Neural progenitor cell (in vitro differentiated cells): Measurements from ENCODE around the gene EXT2. TPM values are rescaled to one million over a fixed set of nuclear protein-coding genes. Genes with fewer than 3 reads are reported as not detected.

Source experiments
- DNase-seq: peaks from one replicate; pipeline ENCODE4 v3.0.0-alpha.2; 2016; ENCODE audit warnings: low spot score
- H2AFZ ChIP-seq: fragments of 200-600 bp; sonication (generic); replicated peaks from 2 replicates; pipeline ENCODE4 v1.6.1; 2016; ENCODE audit warnings: antibody characterized with exemption
- H3F3A ChIP-seq: fragments of 200-600 bp; sonication (generic); 2 replicates; pipeline ENCODE4 v1.6.1; 2016; ENCODE audit warnings: antibody characterized with exemption, low read depth
- H3K27ac ChIP-seq: fragments of 200-600 bp; sonication (generic); 2 replicates; pipeline ENCODE4 v1.5.1; 2016; ENCODE audit warnings: mild to moderate bottlenecking
- H3K27me3 ChIP-seq: fragments of 200-600 bp; sonication (generic); 2 replicates; pipeline ENCODE4 v1.6.1; 2016; ENCODE audit warnings: mild to moderate bottlenecking, moderate library complexity
- H3K36me3 ChIP-seq: fragments of 200-600 bp; sonication (generic); 2 replicates; pipeline ENCODE4 v1.5.1; 2016
- H3K4me1 ChIP-seq: fragments of 200-600 bp; sonication (generic); 2 replicates; pipeline ENCODE4 v1.6.1; 2016; ENCODE audit warnings: mixed run types
- H3K4me2 ChIP-seq: fragments of 200-600 bp; sonication (generic); 2 replicates; pipeline ENCODE4 v1.6.1; 2016
- H3K4me3 ChIP-seq: fragments of 200-600 bp; sonication (generic); 2 replicates; pipeline ENCODE4 v1.5.1; 2016
- H3K79me2 ChIP-seq: fragments of 200-600 bp; sonication (generic); 2 replicates; pipeline ENCODE4 v1.6.1; 2016; ENCODE audit warnings: low read depth
- H3K9ac ChIP-seq: fragments of 200-600 bp; sonication (generic); 2 replicates; pipeline ENCODE4 v1.6.1; 2016
- H3K9me3 ChIP-seq: fragments of 200-600 bp; sonication (generic); 2 replicates; pipeline ENCODE4 v1.5.1; 2016; ENCODE audit warnings: low read depth
- H4K20me1 ChIP-seq: fragments of 200-600 bp; sonication (generic); 2 replicates; pipeline ENCODE4 v1.6.1; 2016; ENCODE audit warnings: low read depth
- H3K27ac Mint-ChIP-seq: 3 replicates; pipeline ENCODE4 v1.8.0; 2021; ENCODE audit warnings: mixed read lengths
- H3K27me3 Mint-ChIP-seq: 2 replicates; pipeline ENCODE4 v1.8.0; 2022; ENCODE audit warnings: low read depth, mild to moderate bottlenecking, inconsistent platforms, moderate library complexity, mixed read lengths; ENCODE audit not compliant: insufficient read depth
- H3K36me3 Mint-ChIP-seq: 3 replicates; pipeline ENCODE4 v1.8.0; 2021; ENCODE audit warnings: mixed read lengths
- H3K4me1 Mint-ChIP-seq: 3 replicates; pipeline ENCODE4 v1.8.0; 2021; ENCODE audit warnings: mixed read lengths
- H3K4me3 Mint-ChIP-seq: 3 replicates; pipeline ENCODE4 v1.8.0; 2021; ENCODE audit warnings: mild to moderate bottlenecking, moderate library complexity, mixed read lengths
- H3K9me3 Mint-ChIP-seq: 3 replicates; pipeline ENCODE4 v1.8.0; 2020; ENCODE audit warnings: mixed read lengths
- EZH2 ChIP-seq: fragments of 200-600 bp; sonication (generic); IDR thresholded peaks from 2 replicates; pipeline ENCODE4 v1.6.1; 2017; ENCODE audit warnings: antibody characterized with exemption, mild to moderate bottlenecking, moderate library complexity
- EZH2phosphoT487 ChIP-seq: fragments of 200-600 bp; sonication (generic); IDR thresholded peaks from 2 replicates; pipeline ENCODE4 v1.6.1; 2017; ENCODE audit warnings: antibody characterized with exemption
- total RNA-seq: library from RNA; depleted of rRNA; stranded (reverse); fragments of >200 nt; gene quantifications from 2 replicates; pipeline ENCODE4 v1.2.3, GENCODE V29; 2015; ENCODE audit warnings: low replicate concordance
- TF ChIP-seq, protein P1 (sequence below): fragments of 200-600 bp; sonication (generic); IDR thresholded peaks from 2 replicates; pipeline ENCODE4 v1.5.1; 2017; ENCODE audit warnings: antibody characterized with exemption, mild to moderate bottlenecking

Gene EXT2
- total RNA-seq, 1 donor from 2014 or later: 70.4 TPM

DNA sequence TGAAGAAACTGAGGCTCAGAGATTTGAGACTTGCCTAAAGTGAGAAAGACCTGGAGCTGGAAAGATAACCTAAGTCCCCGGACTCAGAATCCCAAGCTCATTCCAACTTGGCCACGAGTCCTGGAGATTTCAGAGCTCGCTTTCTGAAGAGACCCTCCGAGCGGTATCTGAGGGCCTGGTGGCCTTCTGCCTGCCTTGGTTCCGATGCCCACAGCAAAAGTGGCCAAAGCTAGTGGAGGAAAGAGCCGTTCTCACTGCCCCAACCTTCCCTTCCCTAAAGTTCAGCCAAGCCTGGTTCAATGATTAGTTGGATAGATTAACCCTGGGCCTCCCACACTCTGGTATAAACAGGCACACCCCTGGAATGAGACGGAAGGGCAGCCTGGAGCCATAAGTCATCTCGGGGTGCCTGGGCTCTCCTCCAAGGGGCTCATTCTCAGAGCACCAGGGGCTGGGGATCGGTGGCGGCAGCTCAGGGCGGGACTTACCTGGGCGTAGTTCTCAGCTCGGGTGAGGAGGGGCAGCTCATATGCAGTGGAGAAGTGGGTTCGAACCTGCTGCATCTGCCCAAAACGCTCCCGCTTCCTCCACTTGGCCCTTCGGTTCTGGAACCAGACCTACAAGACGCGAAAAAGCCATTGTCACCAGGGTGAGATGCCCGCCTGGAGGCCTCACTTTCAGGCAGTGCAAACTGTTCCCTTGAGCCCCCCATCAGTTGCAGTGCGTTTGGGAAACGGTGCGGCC, 171.7 kb downstream of the EXT2 start:
- Mint-ChIP-seq H3K4me1 (peaks cover 22% of the 10 kb centered on the region), H3K36me3 (no peaks in the 10 kb centered on the region), H3K27ac (peak overlapping the region; percentile 60), H3K9me3 (no peaks in the 10 kb centered on the region), H3K27me3 (peaks cover 4% of the 10 kb centered on the region), H3K4me3 (no peak overlapping the region)
- Histone ChIP-seq H4K20me1 (no peaks in the 10 kb centered on the region), H3F3A (no peaks in the 10 kb centered on the region), H3K4me2 (no peak overlapping the region), H3K4me3 (no peak overlapping the region), H3K9ac (no peak overlapping the region), H3K4me1 (peaks cover 25% of the 10 kb centered on the region), H3K9me3 (no peaks in the 10 kb centered on the region), H2AFZ (no peak overlapping the region), H3K27ac (no peak overlapping the region), H3K36me3 (no peaks in the 10 kb centered on the region), H3K27me3 (no peaks in the 10 kb centered on the region), H3K79me2 (no peaks in the 10 kb centered on the region)
- TF ChIP-seq, protein P1, sequence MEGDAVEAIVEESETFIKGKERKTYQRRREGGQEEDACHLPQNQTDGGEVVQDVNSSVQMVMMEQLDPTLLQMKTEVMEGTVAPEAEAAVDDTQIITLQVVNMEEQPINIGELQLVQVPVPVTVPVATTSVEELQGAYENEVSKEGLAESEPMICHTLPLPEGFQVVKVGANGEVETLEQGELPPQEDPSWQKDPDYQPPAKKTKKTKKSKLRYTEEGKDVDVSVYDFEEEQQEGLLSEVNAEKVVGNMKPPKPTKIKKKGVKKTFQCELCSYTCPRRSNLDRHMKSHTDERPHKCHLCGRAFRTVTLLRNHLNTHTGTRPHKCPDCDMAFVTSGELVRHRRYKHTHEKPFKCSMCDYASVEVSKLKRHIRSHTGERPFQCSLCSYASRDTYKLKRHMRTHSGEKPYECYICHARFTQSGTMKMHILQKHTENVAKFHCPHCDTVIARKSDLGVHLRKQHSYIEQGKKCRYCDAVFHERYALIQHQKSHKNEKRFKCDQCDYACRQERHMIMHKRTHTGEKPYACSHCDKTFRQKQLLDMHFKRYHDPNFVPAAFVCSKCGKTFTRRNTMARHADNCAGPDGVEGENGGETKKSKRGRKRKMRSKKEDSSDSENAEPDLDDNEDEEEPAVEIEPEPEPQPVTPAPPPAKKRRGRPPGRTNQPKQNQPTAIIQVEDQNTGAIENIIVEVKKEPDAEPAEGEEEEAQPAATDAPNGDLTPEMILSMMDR: no peak
- TF ChIP-seq EZH2phosphoT487 (no peak), EZH2 (no peak)
- DNase-seq: no peak

DNA sequence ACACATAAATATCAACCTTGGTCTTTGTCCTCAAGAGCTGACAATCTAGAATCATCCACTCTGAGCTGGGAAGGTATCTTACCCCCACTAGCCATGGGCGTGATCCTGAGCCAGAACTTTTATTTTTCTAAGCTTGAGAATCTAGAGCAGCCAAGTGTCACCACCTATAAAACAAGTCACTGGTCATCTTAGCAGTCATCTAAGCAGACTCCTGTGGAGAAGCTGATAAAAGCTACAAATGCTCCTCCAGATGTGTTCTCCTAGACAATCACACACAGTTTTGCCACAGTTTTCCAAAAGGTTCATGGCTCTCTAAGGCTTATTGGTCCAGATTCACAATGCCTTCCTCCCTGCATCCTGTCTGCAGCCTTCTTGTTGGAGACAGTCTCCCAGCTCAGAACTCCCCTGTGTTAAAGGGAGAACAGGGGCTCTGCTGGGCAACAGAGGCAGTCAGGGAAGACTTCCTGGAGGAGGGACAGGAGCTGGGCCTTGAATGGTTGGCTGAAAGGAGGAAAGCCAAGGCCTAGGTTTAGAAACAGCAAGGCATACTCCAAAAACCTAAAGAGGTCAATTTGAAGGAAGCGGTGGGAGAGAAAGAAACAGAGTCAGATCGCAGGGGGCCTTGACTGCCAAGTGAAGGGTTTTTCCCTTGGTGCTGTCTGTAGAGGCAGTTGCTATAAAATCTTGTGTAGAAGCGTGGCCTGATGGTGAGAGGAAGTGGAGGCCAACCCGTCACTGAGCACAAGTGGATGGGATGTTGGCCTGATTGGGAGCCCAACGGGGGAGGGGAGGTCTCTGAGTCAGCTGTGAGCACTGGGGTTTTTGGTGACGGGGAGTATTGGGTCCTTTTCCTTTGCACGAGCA, 172.5 kb downstream of the EXT2 start:
- no peaks in the 10 kb centered on the region for H3K9me3 ChIP-seq
- Mint-ChIP-seq H3K9me3 (no peaks in the 10 kb centered on the region), H3K4me1 (peaks cover 19% of the 10 kb centered on the region), H3K27ac (no peak overlapping the region), H3K4me3 (no peak overlapping the region), H3K27me3 (peaks cover 4% of the 10 kb centered on the region), H3K36me3 (no peaks in the 10 kb centered on the region)
- DNase-seq: no peak
- no peak overlapping the region for H3K27ac ChIP-seq
- H3K36me3 ChIP-seq: no peaks in the 10 kb centered on the region
- H3F3A ChIP-seq: no peaks in the 10 kb centered on the region
- no peak overlapping the region for H2AFZ ChIP-seq
- no peak overlapping the region for H3K9ac ChIP-seq
- H3K27me3 ChIP-seq: no peaks in the 10 kb centered on the region
- no peak overlapping the region for H3K4me3 ChIP-seq
- no peaks in the 10 kb centered on the region for H4K20me1 ChIP-seq
- H3K79me2 ChIP-seq: no peaks in the 10 kb centered on the region
- no peak overlapping the region for H3K4me2 ChIP-seq
- TF ChIP-seq, protein P1: no peak
- H3K4me1 ChIP-seq: peaks cover 25% of the 10 kb centered on the region

DNA sequence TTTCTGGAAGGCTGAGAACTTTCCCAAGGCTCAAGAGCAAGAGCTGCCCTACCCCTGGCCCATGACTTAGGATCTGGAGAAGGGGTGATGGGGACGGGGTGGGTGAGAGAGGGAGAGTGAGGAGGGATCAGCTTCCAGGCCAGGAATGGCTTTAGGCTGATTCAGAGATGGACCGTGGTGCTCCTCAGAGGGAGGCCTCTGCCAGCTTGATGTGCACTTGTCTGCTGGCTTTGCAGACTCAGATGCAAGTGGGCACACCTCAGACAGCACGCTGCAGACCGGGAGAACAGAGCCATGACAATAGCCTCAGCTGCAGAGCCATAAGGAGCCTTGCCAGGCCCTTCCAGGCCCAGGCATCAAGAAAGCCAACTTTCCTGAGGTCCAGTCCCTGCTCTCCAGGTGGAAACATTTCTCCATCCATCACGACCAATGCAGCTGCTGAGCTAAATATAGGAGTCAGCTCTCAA, 173.2 kb downstream of the EXT2 start:
- Histone ChIP-seq H2AFZ (no peak overlapping the region), H3K79me2 (no peaks in the 10 kb centered on the region), H3F3A (no peaks in the 10 kb centered on the region), H3K27me3 (no peaks in the 10 kb centered on the region), H3K27ac (no peak overlapping the region), H3K9me3 (no peaks in the 10 kb centered on the region), H3K4me3 (no peak overlapping the region), H4K20me1 (no peaks in the 10 kb centered on the region), H3K9ac (no peak overlapping the region), H3K36me3 (no peaks in the 10 kb centered on the region), H3K4me2 (no peak overlapping the region), H3K4me1 (peaks cover 21% of the 10 kb centered on the region)
- peaks cover 21% of the 10 kb centered on the region for H3K4me1 Mint-ChIP-seq
- no peak overlapping the region for H3K4me3 Mint-ChIP-seq
- no peaks in the 10 kb centered on the region for H3K36me3 Mint-ChIP-seq
- no peak for DNase-seq
- no peaks in the 10 kb centered on the region for H3K9me3 Mint-ChIP-seq
- TF ChIP-seq EZH2phosphoT487: no peak
- no peak for TF ChIP-seq EZH2
- TF ChIP-seq, protein P1: no peak
- no peak overlapping the region for H3K27ac Mint-ChIP-seq
- H3K27me3 Mint-ChIP-seq: peaks cover 4% of the 10 kb centered on the region
